Measurements from ENCODE around the gene SMPD2. TPM values are rescaled to one million over a fixed set of nuclear protein-coding genes. Genes with fewer than 3 reads are reported as not detected.
A peak's percentile ranks its signal among the peaks of the same experiment; 100 is the strongest.

The SMPD2 gene
- total and polyA plus RNA-seq, 4 experiments from 2014 or later = 8.2 to 23.6 (median 18.8) TPM

GRCh38 chr6:109434456-109434855, 6.1 kb upstream of the SMPD2 start:
- H3K36me3 ChIP-seq (ENCODE audit: insufficient read depth, low read length) = no peaks in the 10 kb centered on the region
- Mint-ChIP-seq H3K36me3 (no peaks in the 10 kb centered on the region), H3K4me3 (no peak overlapping the region), H3K27ac (no peak overlapping the region), H3K4me1 (peaks cover 0 to 3% (median under 1%) of the 10 kb centered on the region in 4 donors), H3K27me3 (no peaks in the 10 kb centered on the region), H3K9me3 (no peaks in the 10 kb centered on the region)
- no peak overlapping the region for H3K4me3 ChIP-seq (ENCODE audit: low read length in 2 of 2)
- no peak overlapping the region for H3K27ac ChIP-seq (ENCODE audit: low read depth, low read length)
- no peaks in the 10 kb centered on the region for H3K9me3 ChIP-seq (ENCODE audit: control insufficient read depth in 1 of 2, low read length in 2 of 2)
- ChIA-PET POLR2A (ENCODE audit: partially characterized antibody) (no interaction called here), CTCF (ENCODE audit: partially characterized antibody) (interaction anchor here (1.6 kb wide), 1 partner anchor 57 kb away, joined by 3 read pairs; no protein-coding TSS in a partner anchor)
- no peaks in the 10 kb centered on the region for H3K27me3 ChIP-seq (ENCODE audit: insufficient read depth, low read length)
- intact Hi-C loops (cut with micrococcal nuclease) = no loop called here
- peaks cover 1% of the 10 kb centered on the region for H3K4me1 ChIP-seq (ENCODE audit: insufficient read depth, low read length)
- DNase-seq = no peak

DNA sequence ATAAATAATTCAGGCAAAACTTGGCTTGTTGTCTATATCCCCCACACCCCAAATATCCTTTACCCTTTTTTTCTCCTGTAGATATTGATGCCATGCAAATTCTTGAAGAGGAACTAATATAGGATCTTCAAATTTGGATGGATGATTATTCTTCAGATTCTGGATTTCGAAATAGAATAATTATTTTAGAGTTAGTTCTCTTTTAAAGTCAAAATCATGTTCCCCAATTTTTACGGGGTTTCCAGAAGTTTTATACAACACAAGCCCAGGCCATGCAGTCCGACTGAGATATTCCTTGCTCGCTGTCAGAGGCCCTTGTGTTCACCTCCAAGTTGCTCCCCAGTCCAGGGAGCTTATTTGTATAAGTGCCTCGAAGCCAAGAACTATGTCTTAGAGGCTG, 4.5 kb upstream of the SMPD2 start:
- H3K36me3 Mint-ChIP-seq = peaks cover 0 to 1% of the 10 kb centered on the region in 2 donors
- no peaks in the 10 kb centered on the region for H3K36me3 ChIP-seq (ENCODE audit: insufficient read depth, low read length)
- intact Hi-C loops (cut with micrococcal nuclease) = no loop called here
- no peak overlapping the region for H3K4me3 ChIP-seq (ENCODE audit: low read length in 2 of 2)
- H3K27me3 Mint-ChIP-seq = no peaks in the 10 kb centered on the region
- H3K4me3 Mint-ChIP-seq = no peak overlapping the region
- H3K27ac Mint-ChIP-seq = no peak overlapping the region
- ChIA-PET CTCF (ENCODE audit: partially characterized antibody) (interaction anchor here (1.0 to 1.6 kb wide), 2 partner anchors 56 to 248 kb away, joined by 3 to 4 read pairs; no protein-coding TSS in a partner anchor), POLR2A (ENCODE audit: partially characterized antibody) (interaction anchor here (1.3 kb wide), 1 partner anchor 54 kb away, joined by 3 read pairs; the partner anchor contains the start of gene CD164)
- no peak for DNase-seq
- H3K27ac ChIP-seq (ENCODE audit: low read depth, low read length) = no peak overlapping the region
- peaks cover 9% of the 10 kb centered on the region for H3K4me1 ChIP-seq (ENCODE audit: insufficient read depth, low read length)
- H3K9me3 ChIP-seq (ENCODE audit: control insufficient read depth in 1 of 2, low read length in 2 of 2) = no peaks in the 10 kb centered on the region
- H3K27me3 ChIP-seq (ENCODE audit: insufficient read depth, low read length) = no peaks in the 10 kb centered on the region
- H3K4me1 Mint-ChIP-seq = peaks cover under 1 to 7% (median 5%) of the 10 kb centered on the region in 4 donors
- H3K9me3 Mint-ChIP-seq = no peaks in the 10 kb centered on the region

GRCh38 chr6:109441069-109441816, 719 bp downstream of the SMPD2 start:
- peak overlapping the region; percentile 96 to 98 (median 97) for H3K27ac Mint-ChIP-seq
- Histone ChIP-seq H3K36me3 (ENCODE audit: insufficient read depth, low read length) (peaks cover 13% of the 10 kb centered on the region), H3K4me3 (ENCODE audit: low read length in 2 of 2) (peak overlapping the region; percentile 69 to 82), H3K27me3 (ENCODE audit: insufficient read depth, low read length) (no peaks in the 10 kb centered on the region), H3K27ac (ENCODE audit: low read depth, low read length) (peak overlapping the region; percentile 89), H3K9me3 (ENCODE audit: control insufficient read depth in 1 of 2, low read length in 2 of 2) (no peaks in the 10 kb centered on the region), H3K4me1 (ENCODE audit: insufficient read depth, low read length) (peaks cover 25% of the 10 kb centered on the region)
- intact Hi-C loops (cut with micrococcal nuclease) = loop anchor here (1.0 to 5.0 kb wide), 4 partner anchors 9 to 1541 kb away; partner anchors contain the start of genes CEP57L1, RPF2 and SESN1
- peaks cover 7 to 38% of the 10 kb centered on the region in 2 donors for H3K36me3 Mint-ChIP-seq
- DNase-seq = peak; percentile 49 to 79 (median 62)
- H3K9me3 Mint-ChIP-seq = no peaks in the 10 kb centered on the region
- CTCF ChIA-PET (ENCODE audit: partially characterized antibody) = interaction anchor here (0.8 to 6.3 kb wide), 15 partner anchors 13 to 598 kb away, joined by 3 to 70 read pairs (median 5); partner anchors contain the start of genes CD164, MICAL1, SESN1 and ZBTB24
- H3K27me3 Mint-ChIP-seq = no peaks in the 10 kb centered on the region
- H3K4me3 Mint-ChIP-seq = peak overlapping the region; percentile 91 to 98 (median 94)
- POLR2A ChIA-PET (ENCODE audit: partially characterized antibody) = interaction anchor here (0.6 to 10.9 kb wide), 20 partner anchors 10 to 1618 kb away, joined by 3 to 220 read pairs (median 5); partner anchors contain the start of genes AK9, CD164, CDK19 and FIG4
- peaks cover 16 to 33% (median 21%) of the 10 kb centered on the region in 4 donors for H3K4me1 Mint-ChIP-seq

DNA sequence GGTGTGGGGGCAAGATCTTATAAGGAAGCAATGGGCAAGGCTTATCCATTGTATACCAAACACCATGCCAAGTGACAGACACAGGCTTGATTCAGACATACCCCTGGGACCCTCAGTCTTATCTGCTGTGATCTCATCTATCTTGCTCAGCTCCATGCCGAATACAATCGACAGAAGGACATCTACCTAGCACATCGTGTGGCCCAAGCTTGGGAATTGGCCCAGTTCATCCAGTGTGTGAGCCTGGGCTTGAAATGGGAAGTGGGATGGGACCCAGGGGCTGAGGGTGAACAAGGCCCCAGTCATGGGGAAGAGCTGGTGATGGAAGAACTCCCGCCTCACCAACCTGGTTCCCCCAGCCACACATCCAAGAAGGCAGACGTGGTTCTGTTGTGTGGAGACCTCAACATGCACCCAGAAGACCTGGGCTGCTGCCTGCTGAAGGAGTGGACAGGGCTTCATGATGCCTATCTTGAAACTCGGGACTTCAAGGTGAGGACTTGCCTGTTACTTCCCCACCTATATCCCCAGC, 1.9 kb downstream of the SMPD2 start:
- Mint-ChIP-seq H3K9me3 (no peaks in the 10 kb centered on the region), H3K4me3 (peak overlapping the region; percentile 73 to 98 (median 94)), H3K27ac (peak overlapping the region; percentile 96 to 98 (median 97)), H3K27me3 (no peaks in the 10 kb centered on the region), H3K4me1 (peaks cover 17 to 38% (median 21%) of the 10 kb centered on the region in 4 donors), H3K36me3 (peaks cover 11 to 43% of the 10 kb centered on the region in 2 donors)
- H3K27me3 ChIP-seq (ENCODE audit: insufficient read depth, low read length) = no peaks in the 10 kb centered on the region
- H3K4me1 ChIP-seq (ENCODE audit: insufficient read depth, low read length) = peaks cover 25% of the 10 kb centered on the region
- H3K9me3 ChIP-seq (ENCODE audit: control insufficient read depth in 1 of 2, low read length in 2 of 2) = no peaks in the 10 kb centered on the region
- ChIA-PET CTCF (ENCODE audit: partially characterized antibody) (interaction anchor here (1.0 to 6.3 kb wide), 7 partner anchors 11 to 597 kb away, joined by 4 to 70 read pairs (median 11); partner anchors contain the start of genes CD164, MICAL1 and ZBTB24), POLR2A (ENCODE audit: partially characterized antibody) (interaction anchor here (1.0 to 10.9 kb wide), 12 partner anchors 12 to 1373 kb away, joined by 3 to 220 read pairs (median 6); partner anchors contain the start of genes AK9, CD164, CDK19 and FIG4)
- H3K27ac ChIP-seq (ENCODE audit: low read depth, low read length) = peak overlapping the region; percentile 89
- intact Hi-C loops (cut with micrococcal nuclease) = loop anchor here (5.0 kb wide), 1 partner anchor 1540 kb away; the partner anchor contains the start of gene RPF2
- DNase-seq = no peak
- H3K36me3 ChIP-seq (ENCODE audit: insufficient read depth, low read length) = peaks cover 21% of the 10 kb centered on the region
- no peak overlapping the region for H3K4me3 ChIP-seq (ENCODE audit: low read length in 2 of 2)

DNA sequence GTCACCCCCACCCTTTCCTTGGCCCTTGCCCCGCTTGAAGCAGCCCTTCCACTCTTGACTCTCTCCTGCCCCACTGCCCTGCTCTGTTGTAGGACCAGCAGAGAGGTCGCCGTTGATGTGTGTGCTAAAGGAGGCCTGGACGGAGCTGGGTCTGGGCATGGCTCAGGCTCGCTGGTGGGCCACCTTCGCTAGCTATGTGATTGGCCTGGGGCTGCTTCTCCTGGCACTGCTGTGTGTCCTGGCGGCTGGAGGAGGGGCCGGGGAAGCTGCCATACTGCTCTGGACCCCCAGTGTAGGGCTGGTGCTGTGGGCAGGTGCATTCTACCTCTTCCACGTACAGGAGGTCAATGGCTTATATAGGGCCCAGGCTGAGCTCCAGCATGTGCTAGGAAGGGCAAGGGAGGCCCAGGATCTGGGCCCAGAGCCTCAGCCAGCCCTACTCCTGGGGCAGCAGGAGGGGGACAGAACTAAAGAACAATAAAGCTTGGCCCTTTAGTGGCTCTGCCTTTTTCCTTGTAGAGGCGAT, 3.0 kb downstream of the SMPD2 start:
- ChIA-PET POLR2A (ENCODE audit: partially characterized antibody) (interaction anchor here (3.2 to 10.9 kb wide), 5 partner anchors 11 to 884 kb away, joined by 15 to 220 read pairs (median 100); partner anchors contain the start of genes CD164, FOXO3, MICAL1 and ZBTB24), CTCF (ENCODE audit: partially characterized antibody) (interaction anchor here (1.6 to 6.3 kb wide), 4 partner anchors 10 to 61 kb away, joined by 8 to 70 read pairs (median 31); partner anchors contain the start of genes CD164 and MICAL1)
- Histone ChIP-seq H3K36me3 (ENCODE audit: insufficient read depth, low read length) (peaks cover 21% of the 10 kb centered on the region), H3K27ac (ENCODE audit: low read depth, low read length) (no peak overlapping the region), H3K4me3 (ENCODE audit: low read length in 2 of 2) (no peak overlapping the region), H3K27me3 (ENCODE audit: insufficient read depth, low read length) (no peaks in the 10 kb centered on the region), H3K9me3 (ENCODE audit: control insufficient read depth in 1 of 2, low read length in 2 of 2) (no peaks in the 10 kb centered on the region), H3K4me1 (ENCODE audit: insufficient read depth, low read length) (peaks cover 30% of the 10 kb centered on the region)
- intact Hi-C loops (cut with micrococcal nuclease) = loop anchor here (5.0 kb wide), 1 partner anchor 1539 kb away; the partner anchor contains the start of gene RPF2
- H3K4me1 Mint-ChIP-seq = peaks cover 21 to 46% (median 27%) of the 10 kb centered on the region in 4 donors
- H3K27me3 Mint-ChIP-seq = no peaks in the 10 kb centered on the region
- DNase-seq = no peak
- peaks cover 0 to under 1% (median 0%) of the 10 kb centered on the region in 8 donors for H3K9me3 Mint-ChIP-seq
- peak overlapping the region; percentile 10 to 98 (median 64) for H3K27ac Mint-ChIP-seq
- H3K36me3 Mint-ChIP-seq = peaks cover 11 to 50% of the 10 kb centered on the region in 2 donors
- peak overlapping the region in 1 of 8 donors; percentile 25 for H3K4me3 Mint-ChIP-seq

DNA sequence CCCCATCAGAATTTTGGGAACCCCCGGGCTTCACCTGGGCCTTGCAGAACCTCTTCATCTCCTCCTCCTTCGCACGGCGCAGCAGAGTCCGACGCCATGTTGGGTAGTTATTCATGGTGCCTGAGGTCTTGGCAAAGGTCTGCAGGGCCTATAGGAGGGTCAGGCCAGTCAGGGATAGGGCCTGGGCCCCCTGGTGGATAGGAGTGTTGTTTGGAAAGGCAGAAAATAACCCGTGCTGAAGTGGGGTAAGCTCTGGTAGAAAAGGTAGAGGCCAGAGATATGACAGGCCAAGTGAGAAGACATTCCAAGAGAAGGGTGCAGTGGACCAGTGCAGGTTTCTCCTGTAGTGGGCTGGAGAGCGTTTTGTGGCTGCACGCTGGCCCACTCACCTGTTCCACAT, 4.9 kb downstream of the SMPD2 start:
- no peaks in the 10 kb centered on the region for H3K9me3 ChIP-seq (ENCODE audit: control insufficient read depth in 1 of 2, low read length in 2 of 2)
- peaks cover 21% of the 10 kb centered on the region for H3K36me3 ChIP-seq (ENCODE audit: insufficient read depth, low read length)
- Mint-ChIP-seq H3K36me3 (peaks cover 15 to 57% of the 10 kb centered on the region in 2 donors), H3K4me3 (no peak overlapping the region), H3K4me1 (peaks cover 29 to 56% (median 35%) of the 10 kb centered on the region in 4 donors), H3K9me3 (peaks cover 0 to 1% (median 0%) of the 10 kb centered on the region in 8 donors), H3K27ac (peak overlapping the region in 5 of 7 donors; percentile 38 to 98 (median 62)), H3K27me3 (no peaks in the 10 kb centered on the region)
- no peak overlapping the region for H3K27ac ChIP-seq (ENCODE audit: low read depth, low read length)
- DNase-seq = no peak
- H3K27me3 ChIP-seq (ENCODE audit: insufficient read depth, low read length) = no peaks in the 10 kb centered on the region
- POLR2A ChIA-PET (ENCODE audit: partially characterized antibody) = interaction anchor here (0.7 to 10.9 kb wide), 4 partner anchors 9 to 242 kb away, joined by 3 to 220 read pairs (median 108); partner anchors contain the start of genes CD164, MICAL1 and ZBTB24
- intact Hi-C loops (cut with micrococcal nuclease) = no loop called here
- CTCF ChIA-PET (ENCODE audit: partially characterized antibody) = interaction anchor here (1.3 to 5.8 kb wide), 5 partner anchors 8 to 63 kb away, joined by 3 to 70 read pairs (median 7); partner anchors contain the start of genes CD164, MICAL1 and ZBTB24
- no peak overlapping the region for H3K4me3 ChIP-seq (ENCODE audit: low read length in 2 of 2)
- peaks cover 40% of the 10 kb centered on the region for H3K4me1 ChIP-seq (ENCODE audit: insufficient read depth, low read length)
